Breast epithelium (tissue), 3 donors: ENCODE measurements around the gene PARP12.

ENCODE experiments used
- POLR2A ChIP-seq: fragments of 450-650 bp; IDR thresholded peaks from one replicate; pipeline ENCODE4 v1.6.1; 2016; ENCODE audit warnings: antibody characterized with exemption, mild to moderate bottlenecking, moderate library complexity
- TF ChIP-seq, protein P1 (sequence below), 3 donors: fragments of 450-650 bp; IDR thresholded peaks; one replicate each; pipeline ENCODE4 v1.5.1; 2016 to 2017; ENCODE audit warnings: antibody characterized with exemption in 3 of 3, mild to moderate bottlenecking in 3 of 3, moderate library complexity in 3 of 3

- TF ChIP-seq POLR2A, result no peak
- TF ChIP-seq, protein P1, sequence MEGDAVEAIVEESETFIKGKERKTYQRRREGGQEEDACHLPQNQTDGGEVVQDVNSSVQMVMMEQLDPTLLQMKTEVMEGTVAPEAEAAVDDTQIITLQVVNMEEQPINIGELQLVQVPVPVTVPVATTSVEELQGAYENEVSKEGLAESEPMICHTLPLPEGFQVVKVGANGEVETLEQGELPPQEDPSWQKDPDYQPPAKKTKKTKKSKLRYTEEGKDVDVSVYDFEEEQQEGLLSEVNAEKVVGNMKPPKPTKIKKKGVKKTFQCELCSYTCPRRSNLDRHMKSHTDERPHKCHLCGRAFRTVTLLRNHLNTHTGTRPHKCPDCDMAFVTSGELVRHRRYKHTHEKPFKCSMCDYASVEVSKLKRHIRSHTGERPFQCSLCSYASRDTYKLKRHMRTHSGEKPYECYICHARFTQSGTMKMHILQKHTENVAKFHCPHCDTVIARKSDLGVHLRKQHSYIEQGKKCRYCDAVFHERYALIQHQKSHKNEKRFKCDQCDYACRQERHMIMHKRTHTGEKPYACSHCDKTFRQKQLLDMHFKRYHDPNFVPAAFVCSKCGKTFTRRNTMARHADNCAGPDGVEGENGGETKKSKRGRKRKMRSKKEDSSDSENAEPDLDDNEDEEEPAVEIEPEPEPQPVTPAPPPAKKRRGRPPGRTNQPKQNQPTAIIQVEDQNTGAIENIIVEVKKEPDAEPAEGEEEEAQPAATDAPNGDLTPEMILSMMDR (IDR thresholded peaks at IDR 0.05), result no peak
These were observed 68.4 kb downstream of the PARP12 start for GRCh38 chr7:139994356-139994755.
